ENCODE data around the gene MID1. TPM values are rescaled to one million over a fixed set of nuclear protein-coding genes. Genes with fewer than 3 reads are reported as not detected.
A peak's percentile ranks its signal among the peaks of the same experiment; 100 is the strongest.

Gene MID1, protein sequence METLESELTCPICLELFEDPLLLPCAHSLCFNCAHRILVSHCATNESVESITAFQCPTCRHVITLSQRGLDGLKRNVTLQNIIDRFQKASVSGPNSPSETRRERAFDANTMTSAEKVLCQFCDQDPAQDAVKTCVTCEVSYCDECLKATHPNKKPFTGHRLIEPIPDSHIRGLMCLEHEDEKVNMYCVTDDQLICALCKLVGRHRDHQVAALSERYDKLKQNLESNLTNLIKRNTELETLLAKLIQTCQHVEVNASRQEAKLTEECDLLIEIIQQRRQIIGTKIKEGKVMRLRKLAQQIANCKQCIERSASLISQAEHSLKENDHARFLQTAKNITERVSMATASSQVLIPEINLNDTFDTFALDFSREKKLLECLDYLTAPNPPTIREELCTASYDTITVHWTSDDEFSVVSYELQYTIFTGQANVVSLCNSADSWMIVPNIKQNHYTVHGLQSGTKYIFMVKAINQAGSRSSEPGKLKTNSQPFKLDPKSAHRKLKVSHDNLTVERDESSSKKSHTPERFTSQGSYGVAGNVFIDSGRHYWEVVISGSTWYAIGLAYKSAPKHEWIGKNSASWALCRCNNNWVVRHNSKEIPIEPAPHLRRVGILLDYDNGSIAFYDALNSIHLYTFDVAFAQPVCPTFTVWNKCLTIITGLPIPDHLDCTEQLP
- total RNA-seq = under 1 TPM; 0.27 to 0.36 TPM

DNA sequence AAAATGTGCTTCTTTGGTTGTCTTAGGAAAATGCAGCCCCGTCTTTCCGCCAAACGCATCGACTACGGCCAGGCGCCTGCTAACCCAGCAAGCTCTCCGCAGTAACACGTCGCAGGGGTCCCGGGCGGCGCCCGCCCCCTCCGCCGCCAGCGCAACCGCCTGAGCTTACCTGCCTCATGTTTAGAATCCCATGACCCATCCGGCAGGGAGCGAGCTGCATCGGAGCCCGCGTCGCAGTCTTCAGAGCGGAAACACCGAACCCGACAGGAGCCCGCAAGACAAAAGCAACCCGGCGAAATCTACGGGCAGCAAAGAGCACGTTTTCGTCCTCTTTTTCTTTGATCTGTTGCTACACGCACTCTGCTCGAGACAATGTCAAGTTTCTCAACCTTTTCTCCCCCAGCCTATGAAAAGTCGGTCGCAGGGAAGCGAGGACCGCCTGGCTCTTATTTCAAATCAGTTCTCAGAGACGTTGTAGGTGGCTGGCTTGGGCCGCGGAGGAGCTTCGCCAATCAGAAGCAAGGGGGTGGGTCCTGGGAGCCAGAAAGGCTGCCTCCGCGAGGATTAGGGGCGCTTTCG, at the start of gene MID1:
MID1 (minus strand) TSS at position 465 of the 579 bp plus-strand sequence. CDS start 53,038 bp downstream, outside the sequence.
- intact Hi-C loops (cut with micrococcal nuclease) = no loop called here
- CTCF ChIA-PET = interaction anchor here (1.0 to 1.7 kb wide), 2 partner anchors 429 to 431 kb away, joined by 4 read pairs; no protein-coding TSS in a partner anchor
- Mint-ChIP-seq H3K27me3 (peaks cover 23% of the 10 kb centered on the region), H3K36me3 (no peaks in the 10 kb centered on the region), H3K9me3 (no peaks in the 10 kb centered on the region), H3K4me3 (peak within 1 kb of the TSS; percentile 13), H3K27ac (no peak within 1 kb of the TSS), H3K4me1 (ENCODE audit: low read depth) (peaks cover 4% of the 10 kb centered on the region)
- POLR2A ChIA-PET = no interaction called here
- peak; percentile 8 for DNase-seq

DNA sequence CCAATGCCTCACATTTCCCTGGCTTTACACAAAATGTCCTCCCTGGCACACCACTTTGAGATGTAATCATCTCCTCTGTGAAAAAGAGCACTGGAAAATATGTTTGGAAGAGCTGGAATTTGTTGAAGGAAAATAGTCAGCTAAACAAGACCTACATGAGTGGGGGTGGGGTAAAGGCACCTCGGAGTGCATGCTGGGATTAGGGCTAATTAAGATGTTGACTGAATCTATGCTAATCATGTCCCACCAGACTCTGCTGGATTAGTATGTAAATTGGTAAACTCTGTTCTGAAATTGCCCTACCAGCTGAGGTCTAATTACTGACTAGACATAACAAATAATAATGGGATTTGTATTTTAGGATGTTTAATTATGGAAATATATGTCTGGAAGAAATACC, 46.8 kb upstream of the MID1 start:
- Mint-ChIP-seq H3K27ac (no peak overlapping the region), H3K9me3 (no peaks in the 10 kb centered on the region), H3K4me3 (no peak overlapping the region), H3K4me1 (ENCODE audit: low read depth) (no peaks in the 10 kb centered on the region), H3K36me3 (no peaks in the 10 kb centered on the region), H3K27me3 (no peaks in the 10 kb centered on the region)
- CTCF ChIA-PET = no interaction called here
- no peak for DNase-seq
- POLR2A ChIA-PET = no interaction called here
- intact Hi-C loops (cut with micrococcal nuclease) = no loop called here

DNA sequence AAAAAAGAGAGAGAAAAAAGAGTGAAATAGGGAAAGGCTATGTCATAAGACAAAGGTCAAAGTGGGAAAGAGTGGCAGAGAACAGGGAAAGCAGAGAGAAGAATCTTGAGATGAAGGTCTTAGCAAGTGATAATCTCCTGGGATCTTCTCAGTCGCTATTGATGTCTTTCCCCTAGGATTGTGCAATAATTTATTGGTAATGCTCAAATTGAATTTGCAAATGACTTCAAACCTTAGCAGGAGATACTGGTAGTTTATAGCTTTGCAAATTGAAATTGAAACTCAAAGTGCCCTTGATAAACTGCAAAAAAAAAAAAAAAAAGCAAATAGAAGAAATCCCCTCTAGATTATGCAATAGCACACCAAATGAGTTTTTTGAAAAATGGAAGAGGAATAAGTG, 45.7 kb upstream of the MID1 start:
- no peak overlapping the region for H3K27ac Mint-ChIP-seq
- no peaks in the 10 kb centered on the region for H3K9me3 Mint-ChIP-seq
- intact Hi-C loops (cut with micrococcal nuclease) = no loop called here
- H3K36me3 Mint-ChIP-seq = no peaks in the 10 kb centered on the region
- ChIA-PET POLR2A (no interaction called here), CTCF (no interaction called here)
- H3K27me3 Mint-ChIP-seq = no peaks in the 10 kb centered on the region
- no peak overlapping the region for H3K4me3 Mint-ChIP-seq
- DNase-seq = no peak
- no peaks in the 10 kb centered on the region for H3K4me1 Mint-ChIP-seq (ENCODE audit: low read depth)

DNA sequence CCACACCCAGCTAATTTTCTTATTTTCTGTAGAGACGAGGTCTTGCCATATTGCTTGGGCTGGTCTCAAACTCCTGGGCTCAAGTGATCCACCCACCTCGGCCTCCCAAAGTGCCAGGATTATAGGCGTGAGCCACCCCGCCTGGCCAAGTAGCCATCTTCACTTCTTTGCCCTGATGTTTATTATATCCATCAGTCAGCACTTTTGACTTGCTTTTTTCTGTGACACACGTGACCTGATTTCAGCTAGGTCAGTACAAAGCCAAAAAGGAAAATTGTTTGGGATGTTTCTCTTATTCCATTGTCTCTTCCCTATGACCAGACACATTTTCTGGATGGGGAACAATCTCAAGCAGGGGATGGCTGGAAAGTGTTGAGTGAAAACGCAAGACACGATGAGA, 45.3 kb upstream of the MID1 start:
- Mint-ChIP-seq H3K9me3 (no peaks in the 10 kb centered on the region), H3K36me3 (no peaks in the 10 kb centered on the region), H3K4me3 (no peak overlapping the region), H3K27ac (no peak overlapping the region), H3K4me1 (ENCODE audit: low read depth) (no peaks in the 10 kb centered on the region), H3K27me3 (no peaks in the 10 kb centered on the region)
- CTCF ChIA-PET = no interaction called here
- intact Hi-C loops (cut with micrococcal nuclease) = no loop called here
- POLR2A ChIA-PET = no interaction called here
- no peak for DNase-seq

DNA sequence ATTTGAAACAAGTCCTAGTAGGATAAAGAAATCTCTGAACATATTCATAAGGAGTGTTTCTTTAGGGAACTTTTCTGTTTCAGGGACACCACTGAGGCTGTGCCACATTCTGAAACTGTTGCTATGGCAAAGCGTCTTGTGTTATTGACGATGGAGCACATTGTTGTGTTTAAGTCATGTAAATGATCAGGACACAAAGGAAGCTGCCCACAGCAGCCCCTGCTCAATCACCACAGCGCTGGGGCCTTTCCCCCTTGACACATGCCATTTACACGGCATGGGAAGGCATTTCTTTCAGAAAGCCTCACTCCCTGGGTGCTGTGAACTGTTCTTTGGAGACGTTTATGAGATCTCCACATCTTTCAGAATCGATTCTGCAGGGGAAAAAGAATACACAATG, 39.8 kb upstream of the MID1 start:
- intact Hi-C loops (cut with micrococcal nuclease) = no loop called here
- Mint-ChIP-seq H3K4me3 (no peak overlapping the region), H3K36me3 (no peaks in the 10 kb centered on the region), H3K27me3 (no peaks in the 10 kb centered on the region), H3K27ac (no peak overlapping the region), H3K9me3 (peaks cover 3% of the 10 kb centered on the region), H3K4me1 (ENCODE audit: low read depth) (no peaks in the 10 kb centered on the region)
- ChIA-PET POLR2A (no interaction called here), CTCF (no interaction called here)
- DNase-seq = no peak

DNA sequence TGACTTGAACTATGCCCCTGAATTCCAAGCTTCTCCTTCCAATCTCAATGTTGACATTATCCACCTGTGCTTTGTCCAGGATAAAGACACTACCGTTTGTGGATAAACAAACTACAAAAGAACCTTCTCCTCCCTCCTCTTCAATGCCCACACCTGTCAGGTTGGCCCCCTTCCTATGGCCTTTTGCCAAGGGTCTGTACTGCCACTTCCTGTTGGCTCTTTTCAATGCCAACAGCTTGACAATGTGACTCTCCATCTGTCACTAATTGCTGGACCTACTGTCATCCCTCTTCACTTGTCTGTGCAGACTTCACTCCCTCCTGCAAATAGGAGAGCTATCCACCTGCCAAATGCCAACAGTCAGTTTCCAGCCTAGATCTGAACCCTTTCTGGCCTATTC, 35.8 kb upstream of the MID1 start:
- no peaks in the 10 kb centered on the region for H3K27me3 Mint-ChIP-seq
- no peak overlapping the region for H3K4me3 Mint-ChIP-seq
- no peaks in the 10 kb centered on the region for H3K36me3 Mint-ChIP-seq
- ChIA-PET CTCF (no interaction called here), POLR2A (no interaction called here)
- DNase-seq = no peak
- H3K27ac Mint-ChIP-seq = no peak overlapping the region
- peaks cover 3% of the 10 kb centered on the region for H3K9me3 Mint-ChIP-seq
- no peaks in the 10 kb centered on the region for H3K4me1 Mint-ChIP-seq (ENCODE audit: low read depth)
- intact Hi-C loops (cut with micrococcal nuclease) = no loop called here

DNA sequence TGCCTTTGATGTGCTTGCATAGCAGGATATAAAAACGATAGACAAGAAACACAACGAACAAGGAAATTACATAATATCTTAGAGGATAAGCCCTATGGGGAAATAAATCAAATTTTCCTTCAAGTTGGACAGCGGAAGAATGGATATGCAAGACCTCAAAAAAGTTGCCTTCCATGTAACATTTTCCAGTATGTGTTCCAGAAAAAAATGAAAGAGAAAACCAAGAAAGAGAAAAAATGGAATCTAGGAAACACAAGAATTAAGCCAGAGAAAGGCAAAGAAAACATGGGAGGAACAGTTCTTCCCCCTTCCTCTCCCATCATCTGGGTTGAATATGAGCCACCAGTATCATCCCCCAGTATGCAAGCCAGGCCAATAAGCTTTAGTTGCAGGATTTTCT, 34.6 kb upstream of the MID1 start:
- no peak overlapping the region for H3K27ac Mint-ChIP-seq
- no peaks in the 10 kb centered on the region for H3K27me3 Mint-ChIP-seq
- POLR2A ChIA-PET = no interaction called here
- no peak for DNase-seq
- intact Hi-C loops (cut with micrococcal nuclease) = no loop called here
- no peaks in the 10 kb centered on the region for H3K4me1 Mint-ChIP-seq (ENCODE audit: low read depth)
- no peak overlapping the region for H3K4me3 Mint-ChIP-seq
- H3K36me3 Mint-ChIP-seq = no peaks in the 10 kb centered on the region
- CTCF ChIA-PET = no interaction called here
- H3K9me3 Mint-ChIP-seq = peaks cover 3% of the 10 kb centered on the region

DNA sequence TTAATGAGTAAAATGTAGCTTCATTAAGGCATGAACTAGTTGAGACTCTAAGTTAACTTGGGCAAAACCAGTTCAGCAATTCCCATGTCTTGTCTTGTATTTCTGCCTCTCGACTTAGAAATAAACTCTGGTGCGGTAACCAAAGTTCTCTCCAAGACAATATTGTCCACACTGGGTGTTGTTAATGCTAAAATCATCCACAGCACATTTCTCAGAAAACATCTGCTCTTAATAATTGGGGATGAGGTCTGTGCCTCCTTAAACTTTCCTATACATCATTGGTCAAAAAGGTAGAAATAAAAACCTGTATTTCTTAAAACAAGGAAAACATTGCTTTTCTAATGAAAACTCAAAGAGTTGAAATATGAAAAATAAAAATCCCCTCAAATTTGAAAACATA, 32.9 kb upstream of the MID1 start:
- Mint-ChIP-seq H3K9me3 (peaks cover 3% of the 10 kb centered on the region), H3K4me1 (ENCODE audit: low read depth) (no peaks in the 10 kb centered on the region), H3K27ac (no peak overlapping the region), H3K4me3 (no peak overlapping the region), H3K36me3 (no peaks in the 10 kb centered on the region), H3K27me3 (no peaks in the 10 kb centered on the region)
- no peak for DNase-seq
- ChIA-PET CTCF (no interaction called here), POLR2A (no interaction called here)
- intact Hi-C loops (cut with micrococcal nuclease) = no loop called here

DNA sequence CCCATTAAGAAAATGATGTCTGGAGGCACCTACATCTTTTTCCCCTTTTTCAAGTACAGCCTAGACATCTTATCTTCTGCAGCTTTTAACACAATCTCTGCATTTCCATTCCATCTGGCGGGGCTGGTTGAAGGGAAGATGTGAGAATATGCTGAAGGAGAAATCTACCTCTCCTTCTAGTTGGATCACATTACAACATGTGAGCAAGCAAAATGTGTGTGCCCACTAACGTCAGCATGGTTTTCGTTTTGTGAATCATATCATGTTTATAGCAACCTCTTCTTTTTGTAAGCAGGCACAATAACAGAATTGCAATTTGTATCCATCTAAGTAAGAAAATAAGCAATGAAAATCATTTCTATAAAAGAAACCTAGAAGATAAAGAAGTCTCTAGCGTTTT, 28.9 kb upstream of the MID1 start:
- ChIA-PET POLR2A (no interaction called here), CTCF (no interaction called here)
- intact Hi-C loops (cut with micrococcal nuclease) = no loop called here
- Mint-ChIP-seq H3K9me3 (no peaks in the 10 kb centered on the region), H3K36me3 (no peaks in the 10 kb centered on the region), H3K27ac (no peak overlapping the region), H3K27me3 (no peaks in the 10 kb centered on the region), H3K4me3 (no peak overlapping the region), H3K4me1 (ENCODE audit: low read depth) (no peaks in the 10 kb centered on the region)
- DNase-seq = no peak

DNA sequence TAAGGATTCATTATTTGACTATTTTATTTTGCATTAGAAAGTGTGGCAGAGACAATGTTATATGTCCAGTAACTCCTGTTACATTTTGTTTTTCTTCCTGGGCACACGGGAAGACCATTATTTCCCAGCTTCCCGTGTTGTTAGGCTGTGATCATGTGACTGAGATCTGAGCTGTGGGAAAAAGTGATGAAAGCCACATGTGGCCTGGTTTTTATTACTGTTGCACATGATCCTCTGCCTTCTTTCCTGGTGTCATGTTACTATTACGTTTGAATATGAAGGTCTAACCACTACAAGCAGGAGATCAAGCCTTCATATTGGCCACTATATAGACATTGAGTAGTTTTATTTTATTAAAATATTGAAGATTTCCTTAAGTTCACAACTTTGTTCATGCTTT, 28.2 kb upstream of the MID1 start:
- Mint-ChIP-seq H3K36me3 (no peaks in the 10 kb centered on the region), H3K4me3 (no peak overlapping the region), H3K27me3 (no peaks in the 10 kb centered on the region), H3K9me3 (no peaks in the 10 kb centered on the region), H3K4me1 (ENCODE audit: low read depth) (no peaks in the 10 kb centered on the region), H3K27ac (no peak overlapping the region)
- ChIA-PET POLR2A (no interaction called here), CTCF (no interaction called here)
- no peak for DNase-seq
- intact Hi-C loops (cut with micrococcal nuclease) = no loop called here

DNA sequence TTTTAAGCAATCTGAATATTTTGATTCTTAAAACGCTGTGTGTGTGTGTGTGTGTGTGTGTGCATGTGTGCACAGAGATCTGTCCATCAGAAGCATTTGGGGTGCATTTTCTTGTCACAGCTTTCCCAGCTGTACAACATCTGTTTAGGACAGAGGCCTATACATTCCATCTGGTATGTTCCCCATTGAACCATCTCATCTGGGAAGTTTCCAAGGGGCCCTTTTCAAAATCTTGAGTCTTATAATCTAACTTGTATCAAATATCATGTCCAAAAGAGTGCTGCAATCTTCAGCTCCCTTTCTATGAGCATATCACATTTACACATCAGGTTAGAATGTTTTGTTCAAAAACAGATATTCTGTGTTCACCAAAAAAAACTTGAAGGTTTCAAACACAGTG, 16.5 kb upstream of the MID1 start:
- H3K36me3 Mint-ChIP-seq = no peaks in the 10 kb centered on the region
- H3K4me3 Mint-ChIP-seq = no peak overlapping the region
- H3K27ac Mint-ChIP-seq = no peak overlapping the region
- ChIA-PET CTCF (no interaction called here), POLR2A (no interaction called here)
- H3K27me3 Mint-ChIP-seq = no peaks in the 10 kb centered on the region
- DNase-seq = no peak
- H3K9me3 Mint-ChIP-seq = peaks cover 3% of the 10 kb centered on the region
- no peaks in the 10 kb centered on the region for H3K4me1 Mint-ChIP-seq (ENCODE audit: low read depth)
- intact Hi-C loops (cut with micrococcal nuclease) = no loop called here

DNA sequence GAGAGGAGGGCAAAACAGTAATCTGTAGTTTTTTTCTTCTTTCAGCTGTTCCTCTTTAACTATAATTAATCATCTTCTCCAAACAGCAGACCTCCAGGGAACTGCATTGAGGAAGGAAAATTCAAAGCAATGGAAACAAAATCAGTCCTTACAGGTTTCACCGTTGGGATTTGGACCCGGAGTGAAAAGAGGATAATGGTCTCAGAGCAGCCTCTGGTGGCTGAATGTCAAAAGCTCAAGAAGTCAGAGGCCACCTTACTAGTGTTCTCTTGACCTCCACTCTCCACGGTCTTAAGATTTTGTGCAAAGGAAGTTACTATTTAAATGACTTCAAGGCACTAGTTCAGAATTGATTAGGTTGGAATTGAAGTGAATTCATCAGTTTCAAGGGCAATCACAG, 16.0 kb upstream of the MID1 start:
- H3K9me3 Mint-ChIP-seq = peaks cover 3% of the 10 kb centered on the region
- no peak overlapping the region for H3K27ac Mint-ChIP-seq
- no peaks in the 10 kb centered on the region for H3K27me3 Mint-ChIP-seq
- ChIA-PET CTCF (no interaction called here), POLR2A (no interaction called here)
- intact Hi-C loops (cut with micrococcal nuclease) = no loop called here
- no peaks in the 10 kb centered on the region for H3K36me3 Mint-ChIP-seq
- no peaks in the 10 kb centered on the region for H3K4me1 Mint-ChIP-seq (ENCODE audit: low read depth)
- no peak for DNase-seq
- no peak overlapping the region for H3K4me3 Mint-ChIP-seq

Measured in activated CD4-positive, alpha-beta memory T cell treated with anti-CD3 and anti-CD28 coated beads for 36 hours (primary cell).